GM21723 (cell line): ENCODE measurements around the gene CEP295NL.
"Not testable (repeated sequence)": the region's sequence is repeated elsewhere in the genome, so short reads cannot be mapped to it uniquely, and the experiment has no call there.

Source experiments
- ATAC-seq: cut with Tn5 transposase; IDR thresholded peaks from one replicate; pipeline ENCODE4 v1.9.1; 2021; ENCODE audit warnings: mild to moderate bottlenecking, moderate library complexity; ENCODE audit not compliant: unreplicated experiment

CEP295NL gene

DNA sequence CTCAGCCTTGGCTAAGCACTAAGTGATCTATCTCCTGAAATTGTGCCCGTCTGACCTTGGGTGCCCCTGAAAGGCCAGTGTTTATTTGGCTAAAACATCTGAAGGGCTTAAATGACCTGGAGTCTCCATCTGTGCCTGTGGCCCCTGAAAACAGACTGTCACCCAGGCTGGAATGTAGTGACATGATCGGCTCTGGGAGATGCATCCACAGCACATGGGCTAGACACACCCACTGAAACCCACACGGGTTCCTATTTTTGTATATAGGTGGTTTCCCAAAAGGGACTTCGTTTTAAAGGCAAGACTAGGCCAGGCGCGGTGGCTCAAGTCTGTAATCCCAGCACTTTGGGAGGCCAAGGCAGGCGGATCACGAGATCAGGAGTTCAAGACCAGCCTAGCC, 13.5 kb downstream of the CEP295NL start:
- no peak for ATAC-seq

DNA sequence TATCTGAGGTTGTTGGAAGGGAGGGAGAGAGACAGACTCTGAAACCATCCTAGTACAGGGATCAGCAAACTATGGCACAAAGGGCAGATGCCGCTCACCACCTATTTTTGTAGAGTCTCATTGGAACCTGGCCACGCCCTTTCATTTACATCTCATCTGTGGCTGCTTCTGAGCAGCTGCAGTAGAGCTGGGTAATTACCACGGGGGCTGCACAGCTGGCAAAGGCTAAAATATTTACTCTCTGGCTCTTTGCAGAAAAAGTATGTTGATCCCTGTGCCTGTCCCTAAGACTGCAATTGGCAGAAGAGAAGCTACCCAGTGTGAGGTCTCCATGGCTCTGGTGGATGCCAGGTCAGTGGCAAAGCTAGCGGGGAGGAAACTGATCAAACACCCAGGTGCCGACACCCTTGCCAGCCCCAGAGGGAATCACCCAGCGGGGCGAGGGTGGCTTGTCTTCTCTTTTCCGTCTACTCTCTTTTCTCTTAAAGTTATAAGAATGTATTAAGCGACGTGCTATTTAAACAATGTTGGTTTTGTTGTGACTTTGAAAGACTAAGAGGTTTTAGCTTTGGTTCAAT, 14.0 kb downstream of the CEP295NL start:
- no peak for ATAC-seq

GRCh38 chr17:78886954-78887353, 16.0 kb downstream of the CEP295NL start:
- no peak for ATAC-seq

DNA sequence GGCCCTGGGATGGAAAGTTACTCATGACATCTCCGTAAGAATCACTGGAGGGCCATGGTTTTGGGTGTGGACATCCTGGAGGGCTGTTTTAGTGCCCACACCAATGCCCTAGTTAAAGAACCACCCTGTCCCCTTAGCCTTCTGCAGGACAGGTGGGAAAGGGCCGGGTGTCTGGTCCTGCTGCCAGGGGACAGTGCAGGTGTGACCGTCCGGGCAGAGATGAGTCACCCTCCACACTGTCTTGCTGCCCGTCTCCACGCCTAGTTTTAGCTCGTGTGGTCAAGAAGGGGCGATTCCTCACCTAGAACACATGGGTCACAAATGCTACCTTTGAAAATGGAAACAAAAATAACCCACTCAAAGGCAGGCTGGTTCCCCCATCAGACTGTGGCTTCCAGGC, 17.0 kb downstream of the CEP295NL start:
- no peak for ATAC-seq

- no peak for ATAC-seq
These were observed 17.9 kb downstream of the CEP295NL start for GRCh38 chr17:78884876-78885667.

DNA sequence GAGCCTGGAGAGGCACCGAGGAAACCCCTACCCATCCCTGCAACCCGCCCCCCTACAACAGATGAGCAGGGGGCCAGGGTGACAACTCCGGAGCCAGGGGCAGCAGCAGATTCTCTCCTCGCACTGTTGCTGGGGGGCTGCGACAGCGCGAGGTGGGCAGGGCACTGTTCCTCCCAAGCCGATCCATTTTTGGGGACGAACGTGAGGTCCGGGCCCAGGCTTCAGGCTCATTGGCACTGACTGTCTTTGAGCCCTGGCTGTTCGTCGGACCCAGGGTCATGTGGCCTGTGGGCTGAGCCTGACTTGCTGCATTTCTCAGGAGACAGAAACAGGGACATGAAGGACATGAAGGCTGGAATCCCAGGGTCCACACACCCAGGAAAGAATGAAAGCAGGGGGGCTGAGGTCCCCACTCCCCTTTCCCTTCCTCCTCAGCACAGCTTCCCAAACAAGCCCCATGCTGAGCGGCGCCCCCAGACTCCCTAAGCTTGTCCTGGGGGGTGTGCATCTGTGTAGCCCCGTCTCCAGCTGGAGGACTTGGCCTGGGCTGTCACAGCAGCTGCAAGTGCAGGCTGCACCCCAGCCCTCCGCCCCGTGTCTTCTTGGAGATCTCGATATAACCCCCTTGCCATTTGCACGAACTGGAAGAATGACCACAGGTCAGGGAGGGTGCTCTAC, 18.7 kb downstream of the CEP295NL start:
- ATAC-seq: no peak

DNA sequence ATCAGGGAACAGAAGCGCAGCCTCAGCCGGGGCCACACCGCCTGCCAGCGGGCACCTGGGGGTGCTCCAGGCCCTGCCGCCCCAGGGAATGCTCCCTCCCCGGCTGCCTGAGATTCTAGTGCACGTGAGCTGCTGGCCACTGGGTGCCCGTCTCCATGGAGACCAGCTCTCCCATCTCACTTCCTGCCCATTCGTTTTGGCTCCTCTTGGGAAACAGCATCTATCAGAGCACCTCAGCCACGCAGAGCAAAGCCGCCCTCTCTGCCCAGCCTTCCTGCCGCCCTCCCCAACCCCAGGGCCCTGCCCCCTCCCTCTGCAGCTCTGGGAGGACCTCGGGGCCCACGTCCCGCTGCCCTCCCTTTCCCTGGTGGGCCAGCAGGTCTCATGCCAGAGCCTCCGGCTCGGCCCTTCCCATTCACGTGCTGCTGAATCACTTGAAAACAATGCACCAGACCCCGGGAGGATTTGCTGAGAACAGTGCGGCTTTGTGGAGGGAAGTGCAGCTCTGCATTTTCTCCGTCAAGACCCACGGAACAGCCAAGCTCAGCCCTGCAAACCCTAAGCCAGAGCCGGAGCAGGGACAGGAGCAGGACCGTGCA, 19.4 kb downstream of the CEP295NL start:
- ATAC-seq: no peak

DNA sequence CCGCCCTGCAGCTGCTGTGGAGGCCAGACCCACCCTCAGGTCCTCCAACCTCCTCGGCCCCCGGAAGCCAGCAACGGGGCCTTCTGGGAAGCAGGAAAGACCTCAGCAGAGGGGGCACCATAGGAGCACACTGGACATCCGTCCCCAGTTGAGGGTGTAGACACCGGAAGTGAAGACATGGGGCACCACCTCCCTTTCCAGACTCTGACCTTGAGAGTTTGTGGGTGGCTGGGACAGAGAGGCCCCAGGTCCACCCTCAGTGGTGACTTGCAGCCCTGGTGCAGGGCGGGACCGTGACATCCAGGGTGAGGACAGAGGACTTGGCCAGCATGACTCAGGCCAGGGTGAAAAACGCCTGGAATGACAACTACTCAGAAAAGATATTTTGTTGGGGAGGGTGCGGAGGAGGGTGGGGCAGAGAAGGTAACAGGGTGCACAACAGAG, 19.9 kb downstream of the CEP295NL start:
- no peak for ATAC-seq

DNA sequence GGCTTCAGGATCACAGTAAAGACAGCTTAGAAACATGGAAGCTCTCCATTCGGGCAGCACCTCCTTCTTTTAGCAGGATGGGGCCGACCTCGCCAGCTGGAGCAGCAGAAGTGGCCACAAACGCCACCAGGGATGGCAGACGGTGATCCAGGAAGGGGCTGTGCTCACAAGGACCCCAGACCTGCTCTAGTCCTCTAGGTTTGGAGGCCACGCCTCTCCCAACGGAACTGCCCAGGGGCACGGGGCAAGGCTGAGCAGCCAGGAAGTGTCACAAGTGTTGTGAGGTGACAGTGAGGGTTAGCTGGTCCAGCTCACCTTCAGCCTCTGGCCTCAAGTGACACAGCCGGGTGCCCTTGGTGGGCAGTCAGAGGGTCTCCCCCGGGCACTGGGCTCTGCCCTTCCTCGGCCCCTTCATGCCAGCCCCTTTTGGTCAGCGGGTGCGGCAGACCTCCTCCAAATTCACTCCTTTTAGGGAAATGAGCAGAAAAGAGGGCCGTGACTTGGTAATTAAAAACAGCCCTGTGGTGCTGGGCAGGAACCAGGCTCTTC, 20.4 kb downstream of the CEP295NL start:
- no peak for ATAC-seq

- ATAC-seq: no peak
These were observed 23.3 kb downstream of the CEP295NL start for GRCh38 chr17:78879635-78880186.

- no peak for ATAC-seq
These were observed 24.0 kb downstream of the CEP295NL start for GRCh38 chr17:78878871-78879527.

DNA sequence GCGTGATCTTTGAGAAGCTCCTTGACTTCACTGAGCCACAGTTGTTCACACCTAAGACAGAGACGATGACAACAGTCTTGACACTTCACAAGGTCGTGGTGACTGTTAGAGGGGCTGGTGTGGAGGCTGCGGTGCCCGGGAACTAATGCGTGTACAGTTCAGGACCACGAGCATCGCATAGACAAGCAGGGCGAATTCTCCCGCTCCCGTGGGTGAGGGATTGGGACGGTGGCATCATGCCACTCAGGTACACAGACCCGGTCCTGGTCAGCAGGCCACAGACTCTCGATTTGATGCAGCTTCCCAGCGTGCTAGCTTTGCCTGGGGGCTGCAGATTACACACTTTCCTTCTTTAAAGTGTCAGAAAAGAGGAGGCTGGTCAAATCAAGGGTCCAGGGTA, 24.7 kb downstream of the CEP295NL start:
- no peak for ATAC-seq

DNA sequence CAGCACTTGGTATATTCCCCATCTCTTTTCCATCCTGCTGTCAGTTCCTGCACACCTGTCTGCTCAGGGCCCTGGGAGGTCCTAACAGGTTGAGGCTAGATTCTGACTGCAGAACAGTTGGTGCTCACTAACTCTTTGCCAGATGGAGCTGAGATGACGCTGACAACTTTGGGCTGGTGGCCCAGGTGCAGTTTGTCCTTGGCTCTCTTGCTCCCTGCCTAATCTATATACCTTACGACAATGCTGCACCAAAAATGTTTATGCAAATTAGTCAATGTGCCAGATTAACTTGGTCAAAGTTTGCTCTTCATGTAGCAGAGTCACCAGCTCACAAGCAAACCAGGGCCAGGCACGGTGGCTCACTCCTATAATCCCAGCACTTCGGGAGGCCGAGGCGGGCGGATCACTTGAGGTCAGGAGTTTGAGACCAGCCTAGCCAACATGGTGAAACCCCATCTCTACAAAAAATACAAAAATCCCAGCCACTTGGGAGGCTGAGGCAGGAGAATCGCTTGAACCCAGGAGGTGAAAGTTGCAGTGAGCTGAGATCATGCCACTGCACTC, 26.0 kb downstream of the CEP295NL start:
- not testable (repeated sequence) for ATAC-seq

GRCh38 chr17:78876094-78876597, 26.9 kb downstream of the CEP295NL start:
- no peak for ATAC-seq

DNA sequence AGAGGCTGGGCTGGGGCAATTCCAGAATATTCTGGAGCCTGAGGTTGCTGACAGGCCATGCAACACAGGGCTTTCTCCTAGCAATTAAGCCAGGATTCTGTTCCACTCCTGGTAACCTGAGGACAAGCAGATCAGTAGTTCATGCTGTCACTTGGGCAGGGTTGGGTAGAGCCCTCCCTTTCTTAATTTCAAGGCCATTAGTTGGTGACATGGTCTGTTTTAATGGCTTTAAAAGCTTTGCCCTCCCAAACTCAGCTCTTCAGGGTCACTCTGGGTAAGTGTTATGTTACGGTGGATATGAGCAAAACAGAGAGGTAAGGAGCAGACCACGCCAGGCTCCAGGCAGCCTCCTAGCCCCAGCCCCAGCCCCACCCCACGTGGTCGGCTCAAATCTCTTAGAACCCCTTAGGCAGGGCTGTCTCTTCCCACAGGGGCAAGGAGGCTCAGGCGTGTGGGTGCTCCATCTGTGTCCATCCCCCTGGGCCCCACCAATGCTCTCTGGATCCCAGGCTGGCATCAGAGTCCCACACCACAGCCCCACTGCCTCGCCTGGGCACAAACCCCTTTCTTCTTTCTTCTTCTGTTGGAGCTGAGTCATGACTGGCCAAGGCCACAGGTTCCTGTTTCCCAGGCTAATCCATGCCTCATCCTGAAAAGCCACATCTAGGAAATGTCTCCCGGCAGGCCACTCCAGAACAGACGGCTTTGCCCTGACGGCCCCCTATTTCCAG, 27.5 kb downstream of the CEP295NL start:
- no peak for ATAC-seq

DNA sequence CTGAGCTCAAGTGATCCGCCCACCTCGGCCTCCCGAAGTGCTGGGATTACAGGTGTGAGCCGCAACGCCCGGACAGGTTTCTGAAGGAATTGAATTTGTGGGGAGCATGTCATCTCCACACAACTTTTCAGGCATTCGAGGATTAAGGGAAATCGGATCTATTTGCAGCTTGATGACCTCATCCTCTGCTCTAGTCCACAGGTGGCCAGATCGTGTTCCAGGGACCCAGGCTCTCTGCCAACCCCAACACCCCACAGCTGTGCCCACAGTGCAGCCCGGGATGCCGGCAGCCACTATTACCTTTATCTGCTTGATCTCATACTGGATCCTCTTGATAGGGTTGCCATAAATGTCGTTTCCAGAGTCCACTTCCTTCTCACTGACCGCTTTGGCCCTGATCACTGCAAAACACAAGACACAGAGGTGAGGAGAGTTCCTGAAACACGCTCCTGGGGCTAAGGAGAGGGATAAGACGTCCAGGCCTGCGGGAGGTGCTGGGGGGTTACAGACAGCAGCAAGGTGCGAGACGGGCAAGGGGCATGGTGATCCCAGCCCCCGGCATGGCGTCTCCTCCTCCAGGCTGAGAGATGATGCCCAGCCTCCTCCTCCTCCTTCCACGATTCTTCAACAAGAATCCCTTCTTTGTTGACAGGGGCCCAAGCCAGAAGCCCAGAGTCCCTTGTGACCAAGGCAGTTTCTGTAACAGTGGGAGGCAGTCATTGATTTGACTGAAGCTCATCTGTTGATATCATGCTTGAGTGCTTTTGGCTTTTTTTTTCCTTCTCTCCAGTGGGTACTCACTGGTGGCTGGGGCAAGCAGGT, 29.3 kb downstream of the CEP295NL start:
- no peak for ATAC-seq

DNA sequence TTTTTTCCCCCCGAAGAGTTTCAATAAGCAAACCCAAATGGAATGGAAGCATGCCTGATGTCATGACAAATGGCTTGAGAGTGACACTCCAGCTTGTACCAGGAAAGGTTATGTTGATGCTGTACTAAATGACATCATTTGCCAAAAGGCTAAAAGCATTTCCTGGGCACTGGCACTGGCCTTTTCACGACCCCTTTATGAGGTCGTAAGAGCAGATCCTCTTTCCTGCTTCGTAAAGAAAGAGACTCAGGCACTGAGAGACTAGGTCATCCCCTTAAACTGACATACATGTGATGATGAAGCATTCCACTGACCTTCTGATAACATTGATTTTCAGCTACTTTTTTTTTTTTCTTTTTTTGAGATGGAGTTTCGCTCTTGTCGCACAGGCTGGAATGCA, 30.5 kb downstream of the CEP295NL start:
- no peak for ATAC-seq

GRCh38 chr17:78870621-78871020, 32.4 kb downstream of the CEP295NL start:
- no peak for ATAC-seq
